Peyer's patch (tissue), 4 donors: Measurements from ENCODE around the gene KDR.

Source experiments
- POLR2A ChIP-seq, 2 donors: fragments of 450-650 bp; IDR thresholded peaks; one replicate each; pipeline ENCODE4 v1.5.1; 2017; ENCODE audit warnings: antibody characterized with exemption in 2 of 2, mild to moderate bottlenecking in 2 of 2, moderate library complexity in 2 of 2
- TF ChIP-seq, protein P1 (sequence below), 6 experiments: fragments of 450-650 bp in 4 of 6; fragments of 200-600 bp in 2 of 6; sonication (generic) in 1 of 6; IDR thresholded peaks; one replicate each; pipeline ENCODE4 v1.5.1; 2017 to 2019; ENCODE audit warnings: antibody characterized with exemption in 6 of 6, mild to moderate bottlenecking in 3 of 6, moderate library complexity in 1 of 6

DNA sequence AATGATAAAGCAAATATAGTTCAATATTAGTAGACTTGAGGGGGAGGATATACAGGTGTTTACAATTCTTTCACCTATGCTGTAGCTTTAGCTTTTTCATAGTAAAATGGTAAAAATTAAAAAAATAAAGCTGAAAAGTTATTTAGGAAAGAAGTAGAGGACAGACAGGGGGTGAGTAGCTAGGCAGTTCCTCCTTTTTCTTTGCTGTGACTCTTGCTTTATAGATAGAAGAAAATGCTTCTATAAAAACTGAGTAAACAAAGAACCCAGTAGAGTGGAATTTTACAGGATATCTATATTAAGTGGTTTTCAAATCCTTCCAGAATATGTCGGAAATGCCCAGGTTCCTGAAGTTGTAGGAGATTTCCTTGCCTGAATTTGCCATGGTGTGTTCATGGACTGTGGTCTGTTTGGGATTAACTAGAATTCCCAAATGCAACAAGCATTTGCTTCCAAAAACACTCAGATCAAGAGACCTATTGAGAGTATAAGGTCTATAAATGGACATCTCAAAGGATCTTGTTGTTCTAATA lies 74.9 kb downstream of the KDR start:
- no peak for TF ChIP-seq POLR2A (IDR thresholded peaks at IDR 0.05)
- TF ChIP-seq, protein P1, sequence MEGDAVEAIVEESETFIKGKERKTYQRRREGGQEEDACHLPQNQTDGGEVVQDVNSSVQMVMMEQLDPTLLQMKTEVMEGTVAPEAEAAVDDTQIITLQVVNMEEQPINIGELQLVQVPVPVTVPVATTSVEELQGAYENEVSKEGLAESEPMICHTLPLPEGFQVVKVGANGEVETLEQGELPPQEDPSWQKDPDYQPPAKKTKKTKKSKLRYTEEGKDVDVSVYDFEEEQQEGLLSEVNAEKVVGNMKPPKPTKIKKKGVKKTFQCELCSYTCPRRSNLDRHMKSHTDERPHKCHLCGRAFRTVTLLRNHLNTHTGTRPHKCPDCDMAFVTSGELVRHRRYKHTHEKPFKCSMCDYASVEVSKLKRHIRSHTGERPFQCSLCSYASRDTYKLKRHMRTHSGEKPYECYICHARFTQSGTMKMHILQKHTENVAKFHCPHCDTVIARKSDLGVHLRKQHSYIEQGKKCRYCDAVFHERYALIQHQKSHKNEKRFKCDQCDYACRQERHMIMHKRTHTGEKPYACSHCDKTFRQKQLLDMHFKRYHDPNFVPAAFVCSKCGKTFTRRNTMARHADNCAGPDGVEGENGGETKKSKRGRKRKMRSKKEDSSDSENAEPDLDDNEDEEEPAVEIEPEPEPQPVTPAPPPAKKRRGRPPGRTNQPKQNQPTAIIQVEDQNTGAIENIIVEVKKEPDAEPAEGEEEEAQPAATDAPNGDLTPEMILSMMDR (IDR thresholded peaks at IDR 0.05): no peak
